Choroid plexus epithelial cell (primary cell): Measurements from ENCODE around the gene PRPF40B.

Experiments
- DNase-seq: peaks from one replicate; pipeline ENCODE4 v3.0.0-alpha.2; 2010; ENCODE audit warnings: low read depth
- H3K4me3 ChIP-seq: 2 replicates; pipeline ENCODE4 v1.5.1; 2011; ENCODE audit warnings: low read depth, mild to moderate bottlenecking, control low read depth, low read length, moderate library complexity
- TF ChIP-seq, protein P1 (sequence below): conservative IDR thresholded peaks from 2 replicates; pipeline ENCODE4 v1.5.1; 2011; ENCODE audit warnings: low read depth, mild to moderate bottlenecking, control low read depth, inconsistent platforms, low read length, moderate library complexity

Gene PRPF40B

DNA sequence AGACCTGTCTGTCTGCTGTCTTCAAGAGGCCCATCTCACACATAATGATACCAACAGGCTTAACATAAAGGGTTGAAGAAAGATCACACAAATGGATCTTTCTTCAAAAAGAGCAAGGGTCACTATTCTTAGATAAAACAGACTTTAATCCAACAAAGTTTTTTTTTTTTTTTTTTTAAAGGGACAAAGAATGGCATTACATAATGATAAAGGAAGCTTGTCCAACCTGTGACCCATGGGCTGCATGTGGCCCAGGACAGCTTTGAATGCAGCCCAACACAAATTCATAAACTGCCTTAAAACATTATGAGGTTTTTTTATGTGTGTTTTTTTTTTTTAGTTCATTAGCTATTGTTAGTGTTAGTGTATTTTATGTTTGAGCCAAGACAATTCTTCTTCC is 11.2 kb upstream of the PRPF40B start:
- no peak overlapping the region for H3K4me3 ChIP-seq
- DNase-seq: no peak
- TF ChIP-seq, protein P1, sequence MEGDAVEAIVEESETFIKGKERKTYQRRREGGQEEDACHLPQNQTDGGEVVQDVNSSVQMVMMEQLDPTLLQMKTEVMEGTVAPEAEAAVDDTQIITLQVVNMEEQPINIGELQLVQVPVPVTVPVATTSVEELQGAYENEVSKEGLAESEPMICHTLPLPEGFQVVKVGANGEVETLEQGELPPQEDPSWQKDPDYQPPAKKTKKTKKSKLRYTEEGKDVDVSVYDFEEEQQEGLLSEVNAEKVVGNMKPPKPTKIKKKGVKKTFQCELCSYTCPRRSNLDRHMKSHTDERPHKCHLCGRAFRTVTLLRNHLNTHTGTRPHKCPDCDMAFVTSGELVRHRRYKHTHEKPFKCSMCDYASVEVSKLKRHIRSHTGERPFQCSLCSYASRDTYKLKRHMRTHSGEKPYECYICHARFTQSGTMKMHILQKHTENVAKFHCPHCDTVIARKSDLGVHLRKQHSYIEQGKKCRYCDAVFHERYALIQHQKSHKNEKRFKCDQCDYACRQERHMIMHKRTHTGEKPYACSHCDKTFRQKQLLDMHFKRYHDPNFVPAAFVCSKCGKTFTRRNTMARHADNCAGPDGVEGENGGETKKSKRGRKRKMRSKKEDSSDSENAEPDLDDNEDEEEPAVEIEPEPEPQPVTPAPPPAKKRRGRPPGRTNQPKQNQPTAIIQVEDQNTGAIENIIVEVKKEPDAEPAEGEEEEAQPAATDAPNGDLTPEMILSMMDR: no peak

DNA sequence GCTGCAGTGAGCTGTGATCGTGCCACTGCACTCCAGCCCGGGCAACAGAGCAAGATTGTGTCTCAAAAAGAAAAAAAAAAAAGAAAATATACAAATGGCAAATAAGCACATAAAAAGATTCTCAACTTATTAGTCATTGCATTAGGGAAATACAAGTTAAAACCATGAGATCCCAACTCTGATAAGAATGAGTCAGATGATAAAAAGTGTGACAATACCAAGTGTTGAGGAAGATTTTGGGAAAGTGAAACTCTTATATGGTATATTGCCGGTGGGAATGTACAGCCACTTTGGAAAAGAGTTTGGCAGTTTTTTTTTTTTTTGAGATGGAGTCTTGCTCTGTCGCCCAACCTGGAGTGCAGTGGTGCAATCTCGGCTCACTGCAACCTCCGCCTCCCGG is 7.6 kb upstream of the PRPF40B start:
- TF ChIP-seq, protein P1: no peak
- no peak overlapping the region for H3K4me3 ChIP-seq
- peak; percentile 27 for DNase-seq

DNA sequence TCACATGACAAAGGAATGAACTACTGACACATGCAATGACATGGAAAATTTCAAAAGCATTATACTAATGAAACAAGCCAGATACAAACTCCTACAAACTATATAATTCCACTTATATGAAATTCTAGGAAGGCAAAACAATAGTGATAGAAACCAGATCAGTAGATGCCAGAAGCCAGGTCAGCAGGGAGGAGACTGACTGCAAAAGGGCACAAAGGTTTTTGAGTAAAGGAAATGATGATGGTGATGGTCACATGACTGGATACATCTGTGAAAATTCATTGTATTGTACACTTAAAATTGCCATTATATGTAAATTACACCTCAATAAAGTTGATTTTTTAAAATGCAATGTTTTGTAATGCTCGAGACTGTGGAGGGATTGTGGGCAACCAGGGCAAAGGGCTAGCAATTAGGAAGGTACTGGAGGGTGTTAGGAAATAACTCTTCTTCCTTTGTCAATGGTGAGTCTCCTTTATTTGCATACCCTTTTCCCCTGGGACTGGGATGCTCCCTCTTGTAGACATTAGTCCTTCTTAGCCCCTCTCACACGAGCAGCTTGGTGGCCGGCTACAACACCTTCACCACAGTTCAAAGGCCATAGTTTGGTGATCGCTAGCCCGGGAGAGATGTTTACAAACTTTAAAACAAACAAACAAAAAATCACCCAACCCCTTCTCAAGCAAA is 6.7 kb upstream of the PRPF40B start:
- no peak for DNase-seq
- no peak overlapping the region for H3K4me3 ChIP-seq
- TF ChIP-seq, protein P1: no peak

DNA sequence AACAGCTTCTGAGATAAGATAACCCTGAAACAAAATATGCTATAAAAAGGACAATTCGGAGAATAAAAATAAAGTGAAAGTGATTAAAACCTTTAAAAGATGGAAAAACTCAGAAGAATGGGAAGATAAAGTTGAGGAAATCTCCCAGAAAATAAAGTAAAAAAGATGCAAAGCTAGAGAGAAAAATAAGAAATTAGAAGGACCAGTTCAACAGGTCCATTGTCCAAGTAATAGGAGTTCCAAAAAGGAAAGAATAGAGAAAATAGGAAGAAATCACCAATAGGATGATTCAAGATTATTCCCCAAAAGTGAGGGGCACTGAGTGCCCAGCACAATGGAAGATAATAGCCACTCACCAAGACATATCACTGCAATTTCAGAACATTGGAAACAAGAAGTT is 4.8 kb upstream of the PRPF40B start:
- DNase-seq: no peak
- TF ChIP-seq, protein P1: no peak
- H3K4me3 ChIP-seq: no peak overlapping the region

DNA sequence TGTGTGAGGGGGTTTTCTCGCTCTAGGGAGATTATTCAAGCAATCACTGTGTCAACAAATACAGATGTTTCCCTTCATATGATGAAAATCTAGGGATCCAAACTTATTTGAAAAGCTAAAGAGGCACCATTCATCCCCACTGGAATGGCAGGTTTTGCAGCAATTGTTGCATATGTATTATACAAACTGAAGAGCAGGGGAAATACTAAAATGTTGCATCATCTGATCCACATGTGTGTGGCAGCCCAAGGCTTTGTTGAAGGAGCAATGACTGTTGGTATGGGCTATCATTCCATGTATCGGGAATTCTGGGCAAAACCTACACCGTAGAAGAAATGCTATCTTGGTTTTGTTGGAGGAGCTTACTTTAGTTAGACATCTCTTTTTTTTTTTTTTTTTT is 4.1 kb upstream of the PRPF40B start:
- DNase-seq: peak; percentile 16
- no peak overlapping the region for H3K4me3 ChIP-seq
- TF ChIP-seq, protein P1: no peak

DNA sequence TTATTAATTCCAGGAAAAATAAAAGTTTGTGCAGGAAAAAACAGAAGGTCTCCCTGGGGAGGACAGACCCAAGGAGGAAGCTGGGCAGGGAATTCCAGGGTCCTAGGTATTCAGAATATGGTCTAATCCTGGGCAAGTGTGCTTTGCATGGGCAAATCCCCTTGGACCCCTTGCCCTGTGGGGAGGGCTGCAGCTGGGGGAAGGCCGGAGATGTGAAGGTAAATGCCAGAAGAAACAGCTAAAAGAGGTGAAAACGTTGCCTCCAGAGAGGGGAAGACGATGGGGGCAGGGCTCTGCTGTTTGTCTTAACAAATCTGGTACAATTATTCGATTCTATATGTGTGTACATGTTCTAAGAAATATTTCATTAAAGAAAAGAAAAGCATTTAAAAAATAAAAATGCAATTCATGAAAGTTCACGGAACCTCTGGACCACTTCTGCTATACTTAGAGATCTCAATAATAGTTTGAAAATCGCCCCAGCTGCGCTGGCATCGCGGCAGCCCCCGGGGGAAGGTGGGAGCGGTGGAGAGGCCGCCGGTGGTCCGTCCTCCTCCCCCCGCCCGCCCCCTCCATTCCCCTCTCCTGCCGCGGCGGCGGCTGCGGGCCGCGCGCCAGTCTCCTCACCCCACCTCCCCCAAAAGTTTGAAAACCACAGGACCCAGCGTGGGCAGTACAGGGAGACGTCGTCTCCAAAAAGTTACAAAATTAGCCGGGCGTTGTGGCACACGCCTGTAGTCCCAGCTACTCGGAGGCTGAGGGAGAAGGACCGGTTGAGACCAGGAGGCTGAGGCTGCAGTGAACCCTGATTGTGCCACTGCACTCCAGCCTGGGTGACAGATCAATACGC is 1.5 kb upstream of the PRPF40B start:
- peak overlapping the region; percentile 66 for H3K4me3 ChIP-seq
- TF ChIP-seq, protein P1: no peak
- DNase-seq: no peak
